Activated CD4-positive, alpha-beta T cell treated with anti-CD3 and anti-CD28 coated beads, Interleukin-2, amount 50 U/mL, for 48 hours (primary cell): ENCODE data around the gene KRTAP5-9.
"Not testable (repeated sequence)": the region's sequence is repeated elsewhere in the genome, so short reads cannot be mapped to it uniquely, and the experiment has no call there.

Experiments used
- DNase-seq, 2 experiments: peaks; one replicate each; pipeline ENCODE4 v3.0.0-alpha.2; 2020

KRTAP5-9 gene

DNA sequence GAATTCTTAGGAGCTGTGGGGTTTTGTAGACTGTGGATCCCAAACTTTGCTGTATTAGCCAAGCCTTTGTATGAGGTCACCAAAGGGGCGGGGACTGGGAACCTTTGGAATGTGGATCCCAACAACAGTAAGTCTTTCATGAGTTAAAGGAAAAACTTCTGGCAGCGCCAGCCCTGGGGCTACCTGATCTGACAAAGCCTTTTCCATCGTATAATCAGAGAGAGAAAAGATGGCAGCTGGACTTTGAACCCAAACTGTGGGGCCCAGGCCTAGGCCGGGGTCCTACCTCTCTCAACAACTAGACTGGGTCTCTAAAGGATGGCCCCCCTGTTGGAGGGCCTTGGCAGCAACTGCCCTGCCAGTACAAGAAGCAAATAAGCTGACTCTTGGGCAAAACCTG is 40.1 kb downstream of the KRTAP5-9 start:
- not testable (repeated sequence) for DNase-seq

GRCh38 chr11:71588822-71589545 is 40.8 kb downstream of the KRTAP5-9 start:
- peak; percentile 76 to 78 for DNase-seq

DNA sequence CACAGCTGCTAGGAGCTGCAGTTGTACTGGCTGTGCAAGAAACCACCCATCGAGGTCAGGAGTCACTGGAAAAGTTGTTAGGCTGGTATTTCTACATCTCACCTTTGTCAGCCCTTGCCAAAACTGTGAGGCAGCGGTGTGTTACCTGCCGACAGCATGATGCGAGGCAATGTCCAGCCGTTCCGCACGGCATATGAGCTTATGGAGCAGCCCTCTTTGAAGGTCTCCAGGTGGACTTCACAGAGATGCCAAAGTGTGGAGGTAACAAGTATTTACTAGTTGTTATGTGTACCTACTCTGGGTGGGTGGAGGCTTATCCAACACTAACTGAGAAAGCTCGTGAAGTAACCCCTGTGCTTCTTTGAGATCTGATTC is 41.3 kb downstream of the KRTAP5-9 start:
- DNase-seq: not testable (repeated sequence)
